ENCODE results near the gene CMTM3. TPM values are rescaled to one million over a fixed set of nuclear protein-coding genes. Genes with fewer than 3 reads are reported as not detected.

Gene CMTM3
- polyA plus RNA-seq, 1 of the 3 experiments (the other 2 are of a cell fraction): 69.4 TPM

DNA sequence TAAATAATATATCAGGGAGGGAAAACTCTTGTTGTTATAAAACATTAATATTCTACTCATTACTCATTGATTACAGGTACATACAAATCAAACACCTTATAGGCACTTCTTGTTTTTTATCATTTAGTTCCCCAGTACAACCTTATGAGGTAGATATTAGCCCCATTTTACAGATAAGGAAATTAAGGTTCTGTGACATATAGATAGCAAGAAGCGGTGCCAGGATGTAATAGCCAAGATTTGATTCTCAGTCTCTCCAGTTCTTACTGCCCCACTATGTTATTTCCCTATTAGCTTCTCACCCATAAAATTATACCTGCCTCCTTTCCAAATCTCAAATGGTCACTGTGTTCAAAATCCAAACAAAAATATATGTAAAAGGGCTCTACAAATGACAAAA, 36.9 kb downstream of the CMTM3 start:
- Histone ChIP-seq H4K20me1 (ENCODE audit: insufficient read depth) (no peaks in the 10 kb centered on the region), H3K4me2 (no peak overlapping the region), H3K27me3 (ENCODE audit: insufficient read depth) (no peaks in the 10 kb centered on the region), H3K36me3 (replicated peaks in 1 of 2; ENCODE audit: control insufficient read depth in 1 of 2, insufficient read depth in 2 of 2, low read length in 1 of 2) (no peaks in the 10 kb centered on the region), H3K9me2 (no peaks in the 10 kb centered on the region), H3K9ac (no peak overlapping the region), H3K79me2 (ENCODE audit: insufficient read depth) (peaks cover 9% of the 10 kb centered on the region; the same call in 1 of the 2 replicates), H3K9me3 (no peaks in the 10 kb centered on the region), H3K4me1 (ENCODE audit: control insufficient read depth in 1 of 2, insufficient read depth in 2 of 2, low read depth in 1 of 2, low read length in 1 of 2) (no peaks in the 10 kb centered on the region), H2AFZ (ENCODE audit: low read depth) (no peak overlapping the region), H3K27ac (ENCODE audit: low read depth in 2 of 2, low read length in 1 of 2) (no peak overlapping the region), H3K4me3 (ENCODE audit: low read depth in 2 of 2, low read length in 1 of 2) (no peak overlapping the region), H3F3A (replicated peaks; ENCODE audit: insufficient read depth) (peaks cover 5% of the 10 kb centered on the region)
- 100% methylated on average over 1 of the region's 1 CpG for WGBS (ENCODE audit: low lambda C conversion rate)
- DNase-seq: no peak
- ChIA-PET POLR2A (no interaction called here), CTCF (interaction anchor here (2.9 to 9.2 kb wide), 2 partner anchors 10 to 33 kb away, joined by 13 to 66 read pairs; no protein-coding TSS in a partner anchor)
- TF ChIP-seq, protein P1, sequence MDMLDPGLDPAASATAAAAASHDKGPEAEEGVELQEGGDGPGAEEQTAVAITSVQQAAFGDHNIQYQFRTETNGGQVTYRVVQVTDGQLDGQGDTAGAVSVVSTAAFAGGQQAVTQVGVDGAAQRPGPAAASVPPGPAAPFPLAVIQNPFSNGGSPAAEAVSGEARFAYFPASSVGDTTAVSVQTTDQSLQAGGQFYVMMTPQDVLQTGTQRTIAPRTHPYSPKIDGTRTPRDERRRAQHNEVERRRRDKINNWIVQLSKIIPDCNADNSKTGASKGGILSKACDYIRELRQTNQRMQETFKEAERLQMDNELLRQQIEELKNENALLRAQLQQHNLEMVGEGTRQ (IDR thresholded peaks at IDR 0.05; ENCODE audit: borderline replicate concordance, low read depth, low read length): no peak
- TF ChIP-seq RCOR1 (IDR thresholded peaks at IDR 0.05; ENCODE audit: low read length): no peak

DNA sequence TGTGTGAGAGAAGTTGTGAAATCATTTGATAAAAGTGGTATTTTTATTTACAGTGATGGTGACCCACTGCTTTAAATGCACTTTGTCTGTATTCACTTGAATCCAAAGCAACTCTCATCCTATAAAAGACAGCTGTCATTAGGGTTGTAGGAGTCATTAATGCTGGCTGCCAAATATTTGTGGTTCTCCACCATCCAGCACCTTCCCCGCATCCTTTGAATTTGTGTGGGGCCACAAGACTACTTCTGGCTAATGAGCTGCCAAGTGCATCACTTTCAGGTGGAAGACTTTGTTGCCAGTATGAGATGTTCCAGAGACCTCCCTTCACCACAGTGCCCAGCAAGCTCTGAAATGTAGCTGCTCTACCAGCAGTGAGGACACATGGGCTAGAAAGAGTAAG, 43.4 kb downstream of the CMTM3 start:
- H3K9me2 ChIP-seq: no peaks in the 10 kb centered on the region
- H3K27ac ChIP-seq (ENCODE audit: low read depth in 2 of 2, low read length in 1 of 2): no peak overlapping the region
- no peak overlapping the region for H2AFZ ChIP-seq (ENCODE audit: low read depth)
- no peak for DNase-seq
- ChIA-PET CTCF (interaction anchor here (0.8 to 2.0 kb wide), 4 partner anchors 13 to 44 kb away, joined by 3 to 10 read pairs (median 4); no protein-coding TSS in a partner anchor), POLR2A (no interaction called here)
- no peaks in the 10 kb centered on the region for H3F3A ChIP-seq (replicated peaks; ENCODE audit: insufficient read depth)
- 100% methylated on average over 1 of the region's 1 CpG for WGBS (ENCODE audit: low lambda C conversion rate)
- H3K4me1 ChIP-seq (ENCODE audit: control insufficient read depth in 1 of 2, insufficient read depth in 2 of 2, low read depth in 1 of 2, low read length in 1 of 2): peaks cover 4 to 6% of the 10 kb centered on the region in 2 experiments; a peak in 1 of 4 replicates
- H3K9me3 ChIP-seq: no peaks in the 10 kb centered on the region
- TF ChIP-seq EZH2phosphoT487 (IDR thresholded peaks at IDR 0.05; ENCODE audit: borderline replicate concordance, low read depth) (no peak), JUND (IDR thresholded peaks at IDR 0.05) (no peak), RFX5 (IDR thresholded peaks at IDR 0.05; ENCODE audit: low read length) (no peak), GABPA (IDR thresholded peaks at IDR 0.05; ENCODE audit: low read depth) (no peak), RCOR1 (IDR thresholded peaks at IDR 0.05; ENCODE audit: low read length) (no peak), IRF3 (IDR thresholded peaks at IDR 0.05; ENCODE audit: low read depth, low read length) (no peak), SMC3 (IDR thresholded peaks at IDR 0.05; ENCODE audit: low read depth, low read length) (no peak), ZBTB33 (IDR thresholded peaks at IDR 0.05; ENCODE audit: borderline replicate concordance, low read depth) (no peak), RAD21 (IDR thresholded peaks at IDR 0.05; ENCODE audit: low read length) (no peak), ELF1 (IDR thresholded peaks at IDR 0.05) (no peak)
- TF ChIP-seq, protein P2, sequence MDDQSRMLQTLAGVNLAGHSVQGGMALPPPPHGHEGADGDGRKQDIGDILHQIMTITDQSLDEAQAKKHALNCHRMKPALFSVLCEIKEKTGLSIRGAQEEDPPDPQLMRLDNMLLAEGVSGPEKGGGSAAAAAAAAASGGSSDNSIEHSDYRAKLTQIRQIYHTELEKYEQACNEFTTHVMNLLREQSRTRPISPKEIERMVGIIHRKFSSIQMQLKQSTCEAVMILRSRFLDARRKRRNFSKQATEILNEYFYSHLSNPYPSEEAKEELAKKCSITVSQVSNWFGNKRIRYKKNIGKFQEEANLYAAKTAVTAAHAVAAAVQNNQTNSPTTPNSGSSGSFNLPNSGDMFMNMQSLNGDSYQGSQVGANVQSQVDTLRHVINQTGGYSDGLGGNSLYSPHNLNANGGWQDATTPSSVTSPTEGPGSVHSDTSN (IDR thresholded peaks at IDR 0.05): no peak
- TF ChIP-seq, protein P3, sequence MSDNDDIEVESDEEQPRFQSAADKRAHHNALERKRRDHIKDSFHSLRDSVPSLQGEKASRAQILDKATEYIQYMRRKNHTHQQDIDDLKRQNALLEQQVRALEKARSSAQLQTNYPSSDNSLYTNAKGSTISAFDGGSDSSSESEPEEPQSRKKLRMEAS (IDR thresholded peaks at IDR 0.05; ENCODE audit: low read depth): no peak
- H3K4me2 ChIP-seq: no peak overlapping the region
- no peaks in the 10 kb centered on the region for H3K36me3 ChIP-seq (replicated peaks in 1 of 2; ENCODE audit: control insufficient read depth in 1 of 2, insufficient read depth in 2 of 2, low read length in 1 of 2)
- no peaks in the 10 kb centered on the region for H4K20me1 ChIP-seq (ENCODE audit: insufficient read depth)
- no peaks in the 10 kb centered on the region for H3K27me3 ChIP-seq (ENCODE audit: insufficient read depth)
- no peak overlapping the region for H3K4me3 ChIP-seq (ENCODE audit: low read depth in 2 of 2, low read length in 1 of 2)
- H3K9ac ChIP-seq: no peak overlapping the region
- peaks cover 4% of the 10 kb centered on the region; the same call in 1 of the 2 replicates for H3K79me2 ChIP-seq (ENCODE audit: insufficient read depth)

Measured in SK-N-SH (cell line).